ENCODE results near the gene CALR3.
"Not testable (repeated sequence)": the region's sequence is repeated elsewhere in the genome, so short reads cannot be mapped to it uniquely, and the experiment has no call there.

- TF ChIP-seq POLR2AphosphoS5, CTCF, POLR2A (IDR thresholded peaks at IDR 0.05): not testable (repeated sequence)
Measured at GRCh38 chr19:16543734-16544133, 47.8 kb upstream of the CALR3 start.
